Aorta (tissue), 5 donors: ENCODE results near the gene MAGEL2. TPM values are rescaled to one million over a fixed set of nuclear protein-coding genes. Genes with fewer than 3 reads are reported as not detected.
"Not testable (repeated sequence)": the region's sequence is repeated elsewhere in the genome, so short reads cannot be mapped to it uniquely, and the experiment has no call there.

Experiments
- ATAC-seq: fragments of 200-7000 bp; cut with Tn5 transposase; one replicate; pipeline ENCODE4 v1.9.1; 2022; ENCODE audit warnings: moderate library complexity; ENCODE audit not compliant: low FRiP score
- DNase-seq, 2 donors: peaks; one replicate each; pipeline ENCODE4 v3.0.0-alpha.2; 2020
- H3K27ac ChIP-seq, 2 donors: one replicate each; pipeline ENCODE4 v1.5.1; 2013; ENCODE audit warnings: low read length in 2 of 2, mild to moderate bottlenecking in 2 of 2, moderate library complexity in 2 of 2, control low read depth in 1 of 2, inconsistent platforms in 1 of 2, low read depth in 1 of 2
- H3K27me3 ChIP-seq, 2 donors: one replicate each; pipeline ENCODE4 v1.6.1; 2013; ENCODE audit warnings: control low read depth in 1 of 2, low read length in 1 of 2, mild to moderate bottlenecking in 1 of 2, moderate library complexity in 1 of 2; ENCODE audit not compliant: insufficient read depth in 2 of 2, control insufficient read depth in 1 of 2
- H3K36me3 ChIP-seq, 2 donors: one replicate each; pipeline ENCODE4 v1.6.1; 2013; ENCODE audit warnings: control low read depth in 1 of 2, low read length in 1 of 2, mild to moderate bottlenecking in 1 of 2; ENCODE audit not compliant: insufficient read depth in 2 of 2, control insufficient read depth in 1 of 2
- H3K4me1 ChIP-seq, 2 donors: one replicate each; pipeline ENCODE4 v1.6.1; 2013; ENCODE audit warnings: low read length in 2 of 2, control low read depth in 1 of 2, mild to moderate bottlenecking in 1 of 2, moderate library complexity in 1 of 2; ENCODE audit not compliant: insufficient read depth in 2 of 2, control insufficient read depth in 1 of 2
- H3K4me3 ChIP-seq, 2 donors: one replicate each; pipeline ENCODE4 v1.5.1; 2013; ENCODE audit warnings: low read length in 2 of 2, control low read depth in 1 of 2, mild to moderate bottlenecking in 1 of 2
- H3K9me3 ChIP-seq: one replicate; pipeline ENCODE4 v1.6.1; 2013; ENCODE audit warnings: mild to moderate bottlenecking, low read length; ENCODE audit not compliant: control insufficient read depth
- WGBS, 2 donors: extraction: QIAGEN DNeasy Blood & Tissue Kit; methylation state at CpG; one replicate each; pipeline ENCODE4 v1.1.7; 2013; 5-methylcytosine and 5-hydroxymethylcytosine counted together
- intact Hi-C, 2 donors: fragments of 100-400 bp; cut with DNase I; formaldehyde crosslinking; loops; one replicate each; pipeline versions ENCODE4 v1.14.2 to v1.15.0; 2022
- polyA plus RNA-seq, 2 donors: library from polyadenylated mRNA; stranded (reverse); fragments of 200-250 nt; gene quantifications; one replicate each; pipeline ENCODE4 v1.2.3, GENCODE V29; 2013
- total RNA-seq, 2 donors: library from RNA; stranded (reverse); fragmentation: NEBNext Ultra II Directional; extraction: Animal tissue kit (Norgen Biotek cat#: 25700); gene quantifications; one replicate each; pipeline ENCODE4 v1.2.1, GENCODE V29; 2021
- donor health status: healthy with polysubstance abuse.
- donor health status: Bipolar disorder and iron deficiency.
- donor health status: DM: no; HTN: no; CAD: no.
- donor health status: DM: no; HTN: no; CAD: no.
- donor health status: DM: yes; HTN: yes; CAD: no.

The MAGEL2 gene
- total and polyA plus RNA-seq, 4 donors = 0.10 to 0.27 (median 0.13) TPM; not detected in 1

DNA sequence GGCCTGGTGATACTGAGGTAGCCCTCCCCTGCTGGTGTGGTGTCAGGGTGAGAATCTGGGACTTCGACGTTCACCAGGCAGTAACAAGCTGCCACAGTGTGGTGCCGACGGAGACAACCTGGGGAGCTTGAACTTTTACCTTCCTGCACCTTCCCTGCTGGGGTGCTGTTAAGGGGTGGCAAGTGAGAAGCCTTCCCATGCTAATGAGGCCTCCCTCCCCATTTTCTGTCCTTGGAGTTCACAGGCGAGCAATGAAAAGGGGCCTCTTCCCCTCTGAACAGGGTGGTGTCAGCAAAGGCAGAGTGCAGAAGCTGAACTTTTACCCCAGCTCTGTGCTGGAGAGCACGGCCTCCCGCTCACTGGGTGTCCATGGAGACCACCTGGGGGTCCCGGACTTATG, 13.5 kb downstream of the MAGEL2 start:
- H3K36me3 ChIP-seq = no peaks in the 10 kb centered on the region
- H3K27me3 ChIP-seq = no peaks in the 10 kb centered on the region
- H3K4me1 ChIP-seq = no peaks in the 10 kb centered on the region
- 60 to 67% methylated on average over 8 of the region's 8 CpGs for WGBS, 2 donors
- DNase-seq (no peak), ATAC-seq (no peak)
- peaks cover 4% of the 10 kb centered on the region for H3K9me3 ChIP-seq
- no peak overlapping the region for H3K4me3 ChIP-seq
- no peak overlapping the region for H3K27ac ChIP-seq
- intact Hi-C loops = no loop called here

DNA sequence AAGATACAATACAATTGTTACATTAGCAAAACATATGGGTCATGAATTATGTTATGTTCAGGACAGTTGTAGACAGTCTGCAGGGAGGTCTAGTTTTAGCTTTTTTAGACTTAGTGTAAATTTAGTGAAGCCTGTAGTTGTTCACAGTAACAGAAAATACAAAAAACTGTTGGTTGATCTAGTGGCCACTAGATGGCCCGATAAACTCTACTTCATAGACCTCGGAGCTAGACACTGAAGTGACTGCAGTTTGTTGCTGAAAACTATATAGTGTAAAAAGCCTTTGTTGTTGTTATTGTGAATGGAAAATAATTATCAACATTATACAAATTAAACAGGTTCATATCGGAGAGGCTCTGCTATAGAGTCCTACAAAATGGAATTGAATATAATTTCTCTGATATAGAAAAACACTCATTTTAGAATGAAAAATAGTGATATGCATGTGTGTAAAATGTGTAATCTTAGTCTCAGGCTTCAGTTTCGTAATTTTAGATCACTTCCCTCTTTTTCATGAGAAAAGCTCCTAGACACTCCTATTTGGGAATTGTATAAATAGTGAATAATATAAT, 18.3 kb downstream of the MAGEL2 start:
- no peak overlapping the region for H3K27ac ChIP-seq
- WGBS, 2 donors = 18 to 19% methylated on average over 4 of the region's 4 CpGs
- DNase-seq (no peak), ATAC-seq (no peak)
- H3K27me3 ChIP-seq = no peaks in the 10 kb centered on the region
- no peaks in the 10 kb centered on the region for H3K4me1 ChIP-seq
- intact Hi-C loops = no loop called here
- no peaks in the 10 kb centered on the region for H3K36me3 ChIP-seq
- peaks cover 4% of the 10 kb centered on the region for H3K9me3 ChIP-seq
- H3K4me3 ChIP-seq = no peak overlapping the region

DNA sequence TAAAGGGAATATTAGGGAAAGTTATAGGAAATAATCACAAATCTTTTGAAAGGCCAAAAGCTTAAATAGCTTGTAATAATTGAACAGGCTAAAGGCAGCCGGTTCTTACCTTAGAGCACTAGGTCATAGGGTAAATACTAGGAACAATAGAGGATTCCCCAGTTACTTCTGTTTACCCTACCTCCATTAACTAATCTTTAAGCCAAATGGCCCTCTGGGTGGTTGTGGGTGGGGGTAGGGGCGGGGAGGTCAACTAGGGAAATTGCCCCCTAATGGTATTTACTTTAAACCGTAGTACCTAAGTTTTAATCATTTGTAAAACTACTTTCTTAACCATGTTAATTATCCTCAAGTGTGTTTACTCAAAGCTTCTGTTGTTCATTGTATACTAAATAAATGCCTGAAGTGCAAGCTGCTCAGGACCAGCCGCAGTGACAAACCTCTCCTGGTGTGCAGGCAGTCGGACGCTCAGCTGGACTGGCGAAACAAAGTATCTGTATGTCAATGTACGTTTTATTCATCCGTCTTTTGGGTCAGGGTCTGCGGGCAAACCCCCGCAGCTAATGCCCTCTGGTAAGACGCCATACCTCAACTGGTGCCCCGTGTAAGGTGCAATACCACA, 18.9 kb downstream of the MAGEL2 start:
- Histone ChIP-seq H3K9me3 (no peaks in the 10 kb centered on the region), H3K4me3 (no peak overlapping the region), H3K4me1 (no peaks in the 10 kb centered on the region), H3K27me3 (no peaks in the 10 kb centered on the region), H3K27ac (no peak overlapping the region), H3K36me3 (no peaks in the 10 kb centered on the region)
- DNase-seq (no peak), ATAC-seq (no peak)
- whole genome bisulfite sequencing, 2 donors = 36 to 37% methylated on average over 13 of the region's 13 CpGs
- intact Hi-C loops = no loop called here

DNA sequence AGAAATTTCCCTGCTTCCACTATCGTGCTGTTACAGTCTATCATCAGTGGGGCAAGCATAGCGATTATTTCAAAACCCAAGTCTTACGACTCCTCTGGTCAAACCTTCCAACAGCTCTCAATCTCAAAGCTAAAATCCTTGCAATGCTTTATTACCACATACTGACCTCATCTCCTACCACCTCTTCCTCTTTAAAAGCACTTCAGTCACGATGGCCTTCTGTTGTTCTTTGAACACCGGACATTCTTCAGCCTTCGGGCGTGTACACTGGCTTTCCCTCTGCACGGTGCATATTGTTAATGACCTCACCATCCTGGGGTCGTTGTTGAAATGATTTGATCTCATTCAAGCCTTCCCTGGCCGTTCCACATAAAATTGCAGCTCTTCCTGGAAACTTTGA, 31.1 kb downstream of the MAGEL2 start:
- no peak for ATAC-seq
- no peak overlapping the region for H3K27ac ChIP-seq
- WGBS, 2 donors = 67 to 69% methylated on average over 10 of the region's 10 CpGs
- no peaks in the 10 kb centered on the region for H3K36me3 ChIP-seq
- DNase-seq = no peak
- H3K9me3 ChIP-seq = peaks cover 2% of the 10 kb centered on the region
- H3K4me3 ChIP-seq = no peak overlapping the region
- intact Hi-C loops = no loop called here
- no peaks in the 10 kb centered on the region for H3K27me3 ChIP-seq
- H3K4me1 ChIP-seq = no peaks in the 10 kb centered on the region

DNA sequence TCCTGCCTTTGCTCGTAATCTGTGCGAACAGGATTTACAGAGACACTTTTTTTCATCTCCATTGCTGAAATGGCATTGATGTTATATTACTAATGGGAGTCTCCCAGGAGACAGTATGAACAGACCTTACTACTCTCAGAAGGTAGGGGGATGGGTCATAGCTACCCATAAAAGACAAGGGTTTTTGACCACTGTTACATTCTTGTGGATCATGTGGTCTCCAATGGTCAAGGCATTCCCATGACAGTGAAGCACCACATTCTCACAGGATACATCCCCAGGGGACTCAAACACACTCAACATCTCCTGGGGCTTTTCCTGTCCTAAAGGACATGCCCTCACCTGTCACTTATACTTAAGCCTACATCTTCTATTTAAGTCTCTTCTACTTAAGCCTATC, 41.4 kb downstream of the MAGEL2 start:
- no peak overlapping the region for H3K4me3 ChIP-seq
- WGBS, 2 donors = 80 to 87% methylated on average over 2 of the region's 2 CpGs
- H3K36me3 ChIP-seq = no peaks in the 10 kb centered on the region
- no peak overlapping the region for H3K27ac ChIP-seq
- H3K9me3 ChIP-seq = peaks cover 2% of the 10 kb centered on the region
- ATAC-seq (no peak), DNase-seq (no peak)
- intact Hi-C loops = no loop called here
- H3K27me3 ChIP-seq = no peaks in the 10 kb centered on the region
- H3K4me1 ChIP-seq = no peaks in the 10 kb centered on the region

DNA sequence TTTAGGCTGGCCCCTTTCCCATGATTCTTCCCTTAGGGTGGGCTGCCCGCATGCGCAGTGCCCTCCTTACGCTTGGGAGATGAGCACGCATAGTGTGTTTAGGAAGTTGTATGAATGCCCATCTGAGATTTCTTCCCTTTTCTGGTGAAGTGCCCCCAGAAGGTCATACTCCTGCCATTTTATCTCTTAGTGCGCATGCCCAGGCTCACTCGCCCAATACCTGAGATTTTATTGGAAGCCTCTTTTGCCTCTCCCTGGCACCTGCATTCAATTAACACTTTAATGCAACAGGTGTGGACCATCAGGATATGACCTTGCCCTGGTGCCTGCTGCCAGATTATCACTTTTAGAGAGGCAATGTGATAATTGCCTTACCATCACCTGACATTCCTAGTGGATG, 45.5 kb downstream of the MAGEL2 start:
- intact Hi-C loops = no loop called here

DNA sequence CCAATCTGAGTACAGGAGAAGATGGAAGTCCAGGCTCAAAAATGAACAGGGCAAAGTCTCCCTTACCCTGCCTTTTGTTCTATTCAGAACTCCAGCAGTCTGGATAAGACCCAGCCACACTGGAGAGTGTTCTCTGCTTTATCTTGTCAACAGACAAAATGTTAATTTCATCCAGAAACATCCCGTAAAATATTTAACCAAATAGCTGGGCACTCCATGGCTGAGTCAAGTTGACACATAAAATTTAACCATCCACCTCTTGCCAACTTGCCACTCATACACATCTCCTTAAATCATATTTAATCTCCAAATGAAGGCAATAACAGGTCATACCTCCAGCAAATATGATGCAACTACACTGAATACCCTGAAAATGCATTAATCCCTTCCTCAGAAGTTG, 48.6 kb downstream of the MAGEL2 start:
- peaks cover 2% of the 10 kb centered on the region for H3K9me3 ChIP-seq
- H3K27me3 ChIP-seq = no peaks in the 10 kb centered on the region
- ATAC-seq = no peak
- H3K27ac ChIP-seq = no peak overlapping the region
- no peaks in the 10 kb centered on the region for H3K36me3 ChIP-seq
- DNase-seq = no peak
- WGBS, 2 donors = 83 to 87% methylated on average over 1 of the region's 1 CpG
- no peaks in the 10 kb centered on the region for H3K4me1 ChIP-seq
- H3K4me3 ChIP-seq = no peak overlapping the region
- intact Hi-C loops = no loop called here

More for the DNA sequence above, 45.5 kb downstream of the MAGEL2 start:
- ATAC-seq (no peak), DNase-seq (no peak)
- H3K27ac ChIP-seq = no peak overlapping the region
- H3K9me3 ChIP-seq = peaks cover 2% of the 10 kb centered on the region
- H3K36me3 ChIP-seq = no peaks in the 10 kb centered on the region
- H3K27me3 ChIP-seq = no peaks in the 10 kb centered on the region
- no peaks in the 10 kb centered on the region for H3K4me1 ChIP-seq
- WGBS, 2 donors = 89 to 94% methylated on average over 6 of the region's 6 CpGs
- H3K4me3 ChIP-seq = no peak overlapping the region

DNA sequence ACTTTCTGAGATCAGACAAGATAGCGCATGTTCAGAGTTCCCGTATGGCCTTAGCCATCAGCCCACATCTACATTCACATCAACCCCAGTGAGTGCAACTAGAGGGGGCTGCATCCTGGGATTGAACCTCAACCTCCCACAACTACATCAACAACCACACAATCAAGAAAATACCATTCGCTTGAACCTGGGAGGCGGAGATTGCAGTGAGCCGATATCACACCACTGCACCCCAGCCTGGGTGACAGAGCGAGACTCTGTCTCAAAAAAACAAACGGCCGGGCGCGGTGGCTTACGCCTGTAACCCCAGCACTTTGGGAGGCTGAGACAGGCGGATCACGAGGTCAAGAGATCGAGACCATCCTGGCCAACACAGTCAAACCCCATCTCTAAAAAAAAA, 50.4 kb downstream of the MAGEL2 start:
- H3K27ac ChIP-seq, DNase-seq, H3K27me3 ChIP-seq, H3K4me1 ChIP-seq, H3K9me3 ChIP-seq, H3K4me3 ChIP-seq, H3K36me3 ChIP-seq, intact Hi-C loops, ATAC-seq: not testable (repeated sequence)
- 86 to 87% methylated on average over 14 of the region's 14 CpGs for WGBS, 2 donors

DNA sequence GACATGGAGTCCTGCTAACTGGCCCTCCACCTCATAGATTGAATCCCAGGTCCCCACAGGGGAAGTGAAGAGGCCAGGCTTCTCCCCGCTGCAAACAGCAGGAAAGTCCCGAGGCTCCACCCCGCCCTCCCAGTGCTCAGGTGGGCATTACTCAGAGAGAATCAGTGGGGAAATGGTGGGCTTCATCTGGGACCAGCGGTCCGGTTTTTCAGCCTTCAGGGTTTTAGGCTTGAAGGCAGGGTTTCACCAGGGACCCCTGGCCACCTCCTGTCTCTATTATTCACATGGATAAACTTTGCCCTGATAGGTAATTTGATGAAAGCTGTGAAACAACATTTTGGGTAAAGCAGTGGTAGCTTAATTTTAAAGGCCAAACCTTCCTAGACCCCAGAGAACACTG, 50.9 kb downstream of the MAGEL2 start:
- Histone ChIP-seq H3K27me3 (no peaks in the 10 kb centered on the region), H3K27ac (no peak overlapping the region), H3K9me3 (peaks cover 2% of the 10 kb centered on the region), H3K4me3 (no peak overlapping the region), H3K4me1 (no peaks in the 10 kb centered on the region), H3K36me3 (no peaks in the 10 kb centered on the region)
- WGBS, 2 donors = 73 to 76% methylated on average over 5 of the region's 5 CpGs
- intact Hi-C loops = no loop called here
- no peak for DNase-seq
- ATAC-seq = no peak
